ENCODE results near the gene ZFR2. TPM values are rescaled to one million over a fixed set of nuclear protein-coding genes. Genes with fewer than 3 reads are reported as not detected.

The ZFR2 gene
- total and polyA plus RNA-seq, 2 of the 8 experiments (the other 6 are each of a cell fraction or from before 2014, with no cell fraction given), result 14.5 to 28.4 TPM

DNA sequence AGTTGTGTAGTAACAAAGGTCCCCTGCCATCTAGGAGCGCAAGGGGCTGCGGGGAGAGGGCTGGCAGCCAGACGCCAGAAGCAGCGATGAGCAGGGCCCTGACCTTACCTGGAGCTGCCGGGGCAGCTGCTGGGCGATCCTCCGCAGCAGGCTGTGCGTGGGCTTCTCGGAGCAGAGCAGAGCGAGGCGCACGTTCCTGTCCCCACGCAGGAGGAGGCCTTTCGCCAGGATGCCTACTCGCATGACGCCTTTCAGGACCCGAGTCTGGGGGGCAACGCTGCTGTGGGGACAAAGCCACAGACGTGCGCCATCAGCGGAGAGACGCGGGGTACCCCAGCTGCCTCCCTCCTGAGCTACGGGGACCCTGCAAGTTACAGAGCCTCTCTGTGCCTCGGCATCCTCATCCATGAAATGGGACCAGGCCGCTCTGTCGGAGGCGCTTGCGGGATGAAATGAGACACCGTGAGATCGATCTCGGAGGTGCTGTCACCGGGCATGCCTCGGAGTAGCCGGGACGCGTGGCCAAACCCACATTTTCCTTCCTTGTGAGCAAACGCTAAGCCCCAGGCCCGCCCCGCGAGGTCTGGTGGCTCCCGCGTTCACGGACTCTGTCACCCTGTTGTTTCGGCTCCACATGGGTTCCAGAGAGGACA is 52.1 kb downstream of the ZFR2 start (continued):
- TF ChIP-seq, protein P1, sequence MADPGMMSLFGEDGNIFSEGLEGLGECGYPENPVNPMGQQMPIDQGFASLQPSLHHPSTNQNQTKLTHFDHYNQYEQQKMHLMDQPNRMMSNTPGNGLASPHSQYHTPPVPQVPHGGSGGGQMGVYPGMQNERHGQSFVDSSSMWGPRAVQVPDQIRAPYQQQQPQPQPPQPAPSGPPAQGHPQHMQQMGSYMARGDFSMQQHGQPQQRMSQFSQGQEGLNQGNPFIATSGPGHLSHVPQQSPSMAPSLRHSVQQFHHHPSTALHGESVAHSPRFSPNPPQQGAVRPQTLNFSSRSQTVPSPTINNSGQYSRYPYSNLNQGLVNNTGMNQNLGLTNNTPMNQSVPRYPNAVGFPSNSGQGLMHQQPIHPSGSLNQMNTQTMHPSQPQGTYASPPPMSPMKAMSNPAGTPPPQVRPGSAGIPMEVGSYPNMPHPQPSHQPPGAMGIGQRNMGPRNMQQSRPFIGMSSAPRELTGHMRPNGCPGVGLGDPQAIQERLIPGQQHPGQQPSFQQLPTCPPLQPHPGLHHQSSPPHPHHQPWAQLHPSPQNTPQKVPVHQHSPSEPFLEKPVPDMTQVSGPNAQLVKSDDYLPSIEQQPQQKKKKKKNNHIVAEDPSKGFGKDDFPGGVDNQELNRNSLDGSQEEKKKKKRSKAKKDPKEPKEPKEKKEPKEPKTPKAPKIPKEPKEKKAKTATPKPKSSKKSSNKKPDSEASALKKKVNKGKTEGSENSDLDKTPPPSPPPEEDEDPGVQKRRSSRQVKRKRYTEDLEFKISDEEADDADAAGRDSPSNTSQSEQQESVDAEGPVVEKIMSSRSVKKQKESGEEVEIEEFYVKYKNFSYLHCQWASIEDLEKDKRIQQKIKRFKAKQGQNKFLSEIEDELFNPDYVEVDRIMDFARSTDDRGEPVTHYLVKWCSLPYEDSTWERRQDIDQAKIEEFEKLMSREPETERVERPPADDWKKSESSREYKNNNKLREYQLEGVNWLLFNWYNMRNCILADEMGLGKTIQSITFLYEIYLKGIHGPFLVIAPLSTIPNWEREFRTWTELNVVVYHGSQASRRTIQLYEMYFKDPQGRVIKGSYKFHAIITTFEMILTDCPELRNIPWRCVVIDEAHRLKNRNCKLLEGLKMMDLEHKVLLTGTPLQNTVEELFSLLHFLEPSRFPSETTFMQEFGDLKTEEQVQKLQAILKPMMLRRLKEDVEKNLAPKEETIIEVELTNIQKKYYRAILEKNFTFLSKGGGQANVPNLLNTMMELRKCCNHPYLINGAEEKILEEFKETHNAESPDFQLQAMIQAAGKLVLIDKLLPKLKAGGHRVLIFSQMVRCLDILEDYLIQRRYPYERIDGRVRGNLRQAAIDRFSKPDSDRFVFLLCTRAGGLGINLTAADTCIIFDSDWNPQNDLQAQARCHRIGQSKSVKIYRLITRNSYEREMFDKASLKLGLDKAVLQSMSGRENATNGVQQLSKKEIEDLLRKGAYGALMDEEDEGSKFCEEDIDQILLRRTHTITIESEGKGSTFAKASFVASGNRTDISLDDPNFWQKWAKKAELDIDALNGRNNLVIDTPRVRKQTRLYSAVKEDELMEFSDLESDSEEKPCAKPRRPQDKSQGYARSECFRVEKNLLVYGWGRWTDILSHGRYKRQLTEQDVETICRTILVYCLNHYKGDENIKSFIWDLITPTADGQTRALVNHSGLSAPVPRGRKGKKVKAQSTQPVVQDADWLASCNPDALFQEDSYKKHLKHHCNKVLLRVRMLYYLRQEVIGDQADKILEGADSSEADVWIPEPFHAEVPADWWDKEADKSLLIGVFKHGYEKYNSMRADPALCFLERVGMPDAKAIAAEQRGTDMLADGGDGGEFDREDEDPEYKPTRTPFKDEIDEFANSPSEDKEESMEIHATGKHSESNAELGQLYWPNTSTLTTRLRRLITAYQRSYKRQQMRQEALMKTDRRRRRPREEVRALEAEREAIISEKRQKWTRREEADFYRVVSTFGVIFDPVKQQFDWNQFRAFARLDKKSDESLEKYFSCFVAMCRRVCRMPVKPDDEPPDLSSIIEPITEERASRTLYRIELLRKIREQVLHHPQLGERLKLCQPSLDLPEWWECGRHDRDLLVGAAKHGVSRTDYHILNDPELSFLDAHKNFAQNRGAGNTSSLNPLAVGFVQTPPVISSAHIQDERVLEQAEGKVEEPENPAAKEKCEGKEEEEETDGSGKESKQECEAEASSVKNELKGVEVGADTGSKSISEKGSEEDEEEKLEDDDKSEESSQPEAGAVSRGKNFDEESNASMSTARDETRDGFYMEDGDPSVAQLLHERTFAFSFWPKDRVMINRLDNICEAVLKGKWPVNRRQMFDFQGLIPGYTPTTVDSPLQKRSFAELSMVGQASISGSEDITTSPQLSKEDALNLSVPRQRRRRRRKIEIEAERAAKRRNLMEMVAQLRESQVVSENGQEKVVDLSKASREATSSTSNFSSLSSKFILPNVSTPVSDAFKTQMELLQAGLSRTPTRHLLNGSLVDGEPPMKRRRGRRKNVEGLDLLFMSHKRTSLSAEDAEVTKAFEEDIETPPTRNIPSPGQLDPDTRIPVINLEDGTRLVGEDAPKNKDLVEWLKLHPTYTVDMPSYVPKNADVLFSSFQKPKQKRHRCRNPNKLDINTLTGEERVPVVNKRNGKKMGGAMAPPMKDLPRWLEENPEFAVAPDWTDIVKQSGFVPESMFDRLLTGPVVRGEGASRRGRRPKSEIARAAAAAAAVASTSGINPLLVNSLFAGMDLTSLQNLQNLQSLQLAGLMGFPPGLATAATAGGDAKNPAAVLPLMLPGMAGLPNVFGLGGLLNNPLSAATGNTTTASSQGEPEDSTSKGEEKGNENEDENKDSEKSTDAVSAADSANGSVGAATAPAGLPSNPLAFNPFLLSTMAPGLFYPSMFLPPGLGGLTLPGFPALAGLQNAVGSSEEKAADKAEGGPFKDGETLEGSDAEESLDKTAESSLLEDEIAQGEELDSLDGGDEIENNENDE (IDR thresholded peaks at IDR 0.05; ENCODE audit: insufficient replicate concordance, low read length), result no peak
- TF ChIP-seq POLR2A (IDR thresholded peaks at IDR 0.05; ENCODE audit: control extremely low read depth in 1 of 2, low read depth in 2 of 2, low read length in 2 of 2) (no peak), SP2 (IDR thresholded peaks at IDR 0.05; ENCODE audit: low read length) (no peak), BCL11A (IDR thresholded peaks at IDR 0.05; ENCODE audit: low read depth in 2 of 2, low read length in 2 of 2) (no peak), RNF2 (IDR thresholded peaks at IDR 0.05; ENCODE audit: borderline replicate concordance, low read depth, low read length, missing control alignments, poor library complexity, severe bottlenecking) (no peak), ATF3 (IDR thresholded peaks at IDR 0.05; ENCODE audit: insufficient read depth, low read depth, low read length) (no peak), RAD21 (IDR thresholded peaks at IDR 0.05 in 1 of 2, conservative IDR thresholded peaks at IDR 0.05 in 1 of 2; ENCODE audit: low read depth in 2 of 2, low read length in 2 of 2) (no peak), CHD1 (IDR thresholded peaks at IDR 0.05; ENCODE audit: low read depth, low read length) (no peak), SIRT6 (IDR thresholded peaks at IDR 0.05; ENCODE audit: low read length) (no peak), RFX5 (IDR thresholded peaks at IDR 0.05; ENCODE audit: borderline replicate concordance, low read depth, low read length) (no peak)

Data from H1 (cell line).